Esophagus squamous epithelium (tissue), 4 donors: ENCODE results near the gene ALG1L2.
"Not testable (repeated sequence)": the region's sequence is repeated elsewhere in the genome, so short reads cannot be mapped to it uniquely, and the experiment has no call there.

Experiments used
- CTCF ChIP-seq, 6 experiments: fragments of 450-650 bp in 4 of 6; fragments of 200-600 bp in 2 of 6; sonication (generic) in 2 of 6; IDR thresholded peaks; one replicate each; pipeline ENCODE4 v1.5.1; 2016 to 2019; ENCODE audit warnings: antibody characterized with exemption in 6 of 6, mild to moderate bottlenecking in 4 of 6, moderate library complexity in 4 of 6
- POLR2A ChIP-seq, 4 donors: fragments of 450-650 bp; IDR thresholded peaks; one replicate each; pipeline ENCODE4 v1.6.1; 2017; ENCODE audit warnings: antibody characterized with exemption in 4 of 4, mild to moderate bottlenecking in 4 of 4, moderate library complexity in 3 of 4

- not testable (repeated sequence) for TF ChIP-seq CTCF, POLR2A (IDR thresholded peaks at IDR 0.05)
Measured at GRCh38 chr3:130058716-130059115, 22.9 kb upstream of the ALG1L2 start.
